Gastroesophageal sphincter (tissue), 4 donors: ENCODE results near the gene SPATC1L. TPM values are rescaled to one million over a fixed set of nuclear protein-coding genes. Genes with fewer than 3 reads are reported as not detected.

ENCODE experiments used
- ATAC-seq: fragments of 150-250 bp; one replicate; pipeline ENCODE4 v1.9.1; 2016; ENCODE audit warnings: mild to moderate bottlenecking, moderate library complexity
- H3K27ac ChIP-seq, 4 donors: fragments of 200-600 bp; sonication (generic) in 3 of 4; 1 replicate in 3 of 4; 2 replicates in 1 of 4; pipeline ENCODE4 v1.5.1; 2016 to 2019
- H3K27me3 ChIP-seq: fragments of 200-600 bp; sonication (generic); one replicate; pipeline ENCODE4 v1.5.1; 2019
- H3K36me3 ChIP-seq, 2 donors: fragments of 200-600 bp; sonication (generic); one replicate each; pipeline ENCODE4 v1.5.1; 2019; ENCODE audit warnings: control low read depth in 1 of 2
- H3K4me1 ChIP-seq, 3 donors: fragments of 200-600 bp; sonication (generic); 1 replicate in 2 of 3; 2 replicates in 1 of 3; pipeline ENCODE4 v1.5.1; 2016 to 2019; ENCODE audit warnings: control low read depth in 2 of 3
- H3K4me3 ChIP-seq, 2 donors: fragments of 200-600 bp; sonication (generic); one replicate each; pipeline ENCODE4 v1.5.1; 2019; ENCODE audit warnings: mild to moderate bottlenecking in 1 of 2, moderate library complexity in 1 of 2
- H3K9me3 ChIP-seq, 3 donors: fragments of 200-600 bp; sonication (generic); one replicate each; pipeline ENCODE4 v1.5.1; 2017 to 2019; ENCODE audit warnings: control low read depth in 2 of 3
- CTCF ChIP-seq, 4 experiments: fragments of 200-600 bp in 2 of 4; fragments of 450-650 bp in 2 of 4; sonication (generic) in 1 of 4; IDR thresholded peaks; one replicate each; pipeline ENCODE4 v1.5.1; 2017 to 2019; ENCODE audit warnings: antibody characterized with exemption in 4 of 4, mild to moderate bottlenecking in 2 of 4, moderate library complexity in 2 of 4
- EP300 ChIP-seq: sonication (generic); formaldehyde crosslinking; IDR thresholded peaks from one replicate; pipeline ENCODE4 v1.6.1; 2017; ENCODE audit warnings: antibody characterized with exemption, mild to moderate bottlenecking
- POLR2A ChIP-seq, 2 donors: fragments of 450-650 bp; IDR thresholded peaks; one replicate each; pipeline ENCODE4 v1.6.1; 2017; ENCODE audit warnings: antibody characterized with exemption in 2 of 2, mild to moderate bottlenecking in 2 of 2, moderate library complexity in 1 of 2
- POLR2AphosphoS5 ChIP-seq: sonication (generic); formaldehyde crosslinking; IDR thresholded peaks from one replicate; pipeline ENCODE4 v1.6.1; 2017; ENCODE audit warnings: antibody characterized with exemption
- WGBS, 2 donors: methylation state at CpG; one replicate each; pipeline ENCODE4 v1.1.5; 2018; ENCODE audit warnings: low coverage in 1 of 2; 5-methylcytosine and 5-hydroxymethylcytosine counted together
- total RNA-seq, 4 donors: library from RNA; depleted of rRNA; stranded (reverse); fragments of >200 nt; gene quantifications; one replicate each; pipeline ENCODE4 v1.1.0, GENCODE V29; 2016

The SPATC1L gene
- total RNA-seq, 4 donors from 2014 or later: 0.54 to 20.4 (median 7.9) TPM

- ATAC-seq: no peak
- no peaks in the 10 kb centered on the region for H3K27me3 ChIP-seq
- no CpG with 5 or more reads among the region's 47 CpGs for WGBS, 2 donors
- H3K9me3 ChIP-seq: no peaks in the 10 kb centered on the region
- peaks cover 0 to 17% (median 0%) of the 10 kb centered on the region in 3 donors for H3K4me1 ChIP-seq
- TF ChIP-seq CTCF (IDR thresholded peaks at IDR 0.05): no peak
- no peak for TF ChIP-seq POLR2A (IDR thresholded peaks at IDR 0.05)
- TF ChIP-seq EP300: no peak
- TF ChIP-seq POLR2AphosphoS5: no peak
- peak overlapping the region in 2 of 4 donors; percentile 43 to 69 for H3K27ac ChIP-seq
- H3K4me3 ChIP-seq: no peak overlapping the region
- H3K36me3 ChIP-seq: peaks cover 0 to 87% of the 10 kb centered on the region in 2 donors
Observed at GRCh38 chr21:46125846-46126301, 58.4 kb downstream of the SPATC1L start.

GRCh38 chr21:46124926-46125845, 59.1 kb downstream of the SPATC1L start:
- peak overlapping the region in 3 of 4 donors; percentile 11 to 69 (median 43) for H3K27ac ChIP-seq
- H3K9me3 ChIP-seq: no peaks in the 10 kb centered on the region
- H3K4me3 ChIP-seq: no peak overlapping the region
- H3K4me1 ChIP-seq: peaks cover 0 to 16% (median 0%) of the 10 kb centered on the region in 3 donors
- no peak for ATAC-seq
- TF ChIP-seq CTCF (IDR thresholded peaks at IDR 0.05): no peak
- no peak for TF ChIP-seq POLR2AphosphoS5
- TF ChIP-seq EP300: no peak
- no peak for TF ChIP-seq POLR2A (IDR thresholded peaks at IDR 0.05)
- 33 to 80% methylated on average over 3 to 4 of the region's 49 CpGs for WGBS, 2 donors
- H3K27me3 ChIP-seq: no peaks in the 10 kb centered on the region
- peaks cover 0 to 94% of the 10 kb centered on the region in 2 donors for H3K36me3 ChIP-seq

- no peak for ATAC-seq
- 75 to 92% methylated on average over 4 to 9 of the region's 16 CpGs for WGBS, 2 donors
- TF ChIP-seq CTCF (IDR thresholded peaks at IDR 0.05) (no peak), EP300 (no peak), POLR2AphosphoS5 (no peak), POLR2A (IDR thresholded peaks at IDR 0.05) (no peak)
- peaks cover 0 to 100% of the 10 kb centered on the region in 2 donors for H3K36me3 ChIP-seq
- H3K27ac ChIP-seq: peak overlapping the region in 3 of 4 donors; percentile 7 to 43 (median 11)
- H3K4me1 ChIP-seq: peaks cover 0 to 16% (median 0%) of the 10 kb centered on the region in 3 donors
- H3K27me3 ChIP-seq: no peaks in the 10 kb centered on the region
- no peak overlapping the region for H3K4me3 ChIP-seq
- no peaks in the 10 kb centered on the region for H3K9me3 ChIP-seq
Observed at GRCh38 chr21:46124083-46124925, 60.0 kb downstream of the SPATC1L start.

- TF ChIP-seq POLR2A (IDR thresholded peaks at IDR 0.05) (no peak), EP300 (no peak), POLR2AphosphoS5 (no peak), CTCF (IDR thresholded peaks at IDR 0.05) (no peak)
- peak overlapping the region in 3 of 4 donors; percentile 4 to 63 (median 58) for H3K27ac ChIP-seq
- no peaks in the 10 kb centered on the region for H3K9me3 ChIP-seq
- 85 to 88% methylated on average over 6 of the region's 12 CpGs for WGBS, 2 donors
- peaks cover 0 to 9% (median 0%) of the 10 kb centered on the region in 3 donors for H3K4me1 ChIP-seq
- H3K36me3 ChIP-seq: peaks cover 0 to 100% of the 10 kb centered on the region in 2 donors
- H3K27me3 ChIP-seq: no peaks in the 10 kb centered on the region
- H3K4me3 ChIP-seq: no peak overlapping the region
- no peak for ATAC-seq
Observed at GRCh38 chr21:46122758-46123683, 61.2 kb downstream of the SPATC1L start.
